HepG2 (cell line): ENCODE measurements around the gene POLR1E. TPM values are rescaled to one million over a fixed set of nuclear protein-coding genes. Genes with fewer than 3 reads are reported as not detected.

Experiments used
- ELF4 ChIP-seq: sonication (generic); formaldehyde crosslinking; IDR thresholded peaks from 2 replicates; pipeline ENCODE4 v1.5.0; 2020; ENCODE audit warnings: missing genetic modification reagents, mild to moderate bottlenecking, moderate library complexity, borderline replicate concordance
- HOXA3 ChIP-seq: sonication (generic); formaldehyde crosslinking; IDR thresholded peaks from 2 replicates; pipeline ENCODE4 v1.5.0; 2020; ENCODE audit warnings: missing genetic modification reagents
- MLLT10 ChIP-seq: sonication (generic); formaldehyde crosslinking; IDR thresholded peaks from 2 replicates; pipeline ENCODE4 v1.4.0; 2020; ENCODE audit warnings: missing genetic modification reagents
- NCOA5 ChIP-seq: sonication (generic); formaldehyde crosslinking; IDR thresholded peaks from 2 replicates; pipeline ENCODE4 v1.4.0; 2020; ENCODE audit warnings: missing genetic modification reagents
- NR2F6 ChIP-seq, 2 experiments: IDR thresholded peaks; 2 replicates each; pipeline ENCODE4 v1.6.1; 2016; ENCODE audit warnings: antibody characterized with exemption in 1 of 2, mild to moderate bottlenecking in 1 of 2
- REL ChIP-seq: sonication (generic); formaldehyde crosslinking; conservative IDR thresholded peaks from 2 replicates; pipeline ENCODE4 v1.8.0; 2022; ENCODE audit warnings: mild to moderate bottlenecking, missing genetic modification reagents, moderate library complexity
- RXRB ChIP-seq: IDR thresholded peaks from 2 replicates; pipeline ENCODE4 v1.6.1; 2016; ENCODE audit warnings: borderline replicate concordance, missing genetic modification reagents, missing compliant biosample characterization
- SP2 ChIP-seq: sonication (generic); formaldehyde crosslinking; IDR thresholded peaks from 2 replicates; pipeline ENCODE4 v1.5.1; 2020; ENCODE audit warnings: mild to moderate bottlenecking, missing genetic modification reagents
- TAF15 ChIP-seq: fragments of 200-400 bp; formaldehyde crosslinking; IDR thresholded peaks from one replicate; pipeline ENCODE4 v1.6.1; 2018; ENCODE audit warnings: mild to moderate bottlenecking, low read depth, low read length; ENCODE audit not compliant: poor library complexity, severe bottlenecking
- ZNF138 ChIP-seq: sonication (generic); formaldehyde crosslinking; IDR thresholded peaks from 2 replicates; pipeline ENCODE4 v1.5.0; 2020; ENCODE audit warnings: mild to moderate bottlenecking, low read depth, missing genetic modification reagents
- ZNF678 ChIP-seq: sonication (generic); formaldehyde crosslinking; IDR thresholded peaks from 2 replicates; pipeline ENCODE4 v1.4.0; 2020; ENCODE audit warnings: mild to moderate bottlenecking, missing genetic modification reagents
- ZNF768 ChIP-seq: sonication (generic); formaldehyde crosslinking; IDR thresholded peaks from 2 replicates; pipeline ENCODE4 v1.4.0; 2020; ENCODE audit warnings: missing genetic modification reagents
- ZSCAN25 ChIP-seq: sonication (generic); formaldehyde crosslinking; IDR thresholded peaks from 2 replicates; pipeline ENCODE4 v1.8.0; 2022; ENCODE audit warnings: mild to moderate bottlenecking, missing genetic modification reagents
- polyA plus RNA-seq, 8 experiments: library from polyadenylated mRNA; depleted of rRNA in 3 of 8; stranded (reverse) in 7 of 8; unstranded in 1 of 8; fragments of >200 nt; fragmentation: Illumina TruSeq in 4 of 8; extraction: Trizol in 4 of 8; gene quantifications; 2 replicates each; pipeline versions ENCODE4 v1.2.1 to v1.2.3, GENCODE V29; 2011 to 2016; ENCODE audit warnings: low read depth in 4 of 8, missing spikeins in 1 of 8, mixed read lengths in 1 of 8; ENCODE audit not compliant: insufficient read depth in 1 of 8
- total RNA-seq, 5 experiments: library from RNA; depleted of rRNA; stranded (reverse); fragments of >200 nt; fragmentation: Illumina TruSeq; extraction: Trizol; gene quantifications; 2 replicates each; pipeline ENCODE4 v1.2.3, GENCODE V29; 2016; ENCODE audit warnings: low read depth in 1 of 5
- TF ChIP-seq, protein P1 (sequence below): sonication (generic); formaldehyde crosslinking; IDR thresholded peaks from 2 replicates; pipeline ENCODE4 v1.5.0; 2020; ENCODE audit warnings: missing genetic modification reagents
- TF ChIP-seq, protein P2 (sequence below): sonication (generic); formaldehyde crosslinking; IDR thresholded peaks from 2 replicates; pipeline ENCODE4 v1.8.0; 2022; ENCODE audit warnings: missing genetic modification reagents, mild to moderate bottlenecking, moderate library complexity, borderline replicate concordance
- TF ChIP-seq, protein P3 (sequence below): sonication (generic); formaldehyde crosslinking; IDR thresholded peaks from 2 replicates; pipeline ENCODE4 v1.8.0; 2022; ENCODE audit warnings: mild to moderate bottlenecking, missing genetic modification reagents, moderate library complexity
- TF ChIP-seq, protein P4 (sequence below): sonication (generic); formaldehyde crosslinking; IDR thresholded peaks from 2 replicates; pipeline ENCODE4 v1.5.0; 2020; ENCODE audit warnings: mild to moderate bottlenecking, missing genetic modification reagents
- TF ChIP-seq, protein P5 (sequence below): sonication (generic); formaldehyde crosslinking; conservative IDR thresholded peaks from 2 replicates; pipeline ENCODE4 v1.8.0; 2022; ENCODE audit warnings: missing genetic modification reagents
- TF ChIP-seq, protein P6 (sequence below): IDR thresholded peaks from 2 replicates; pipeline ENCODE4 v1.6.1; 2016
- TF ChIP-seq, protein P7 (sequence below): sonication (generic); formaldehyde crosslinking; IDR thresholded peaks from 2 replicates; pipeline ENCODE4 v1.4.0; 2020; ENCODE audit warnings: mild to moderate bottlenecking, low read depth, missing genetic modification reagents

The POLR1E gene
- total and polyA plus RNA-seq, 2 of the 13 experiments (the other 11 are each of a cell fraction or from before 2014, with no cell fraction given), result 23.0 to 37.8 TPM

DNA sequence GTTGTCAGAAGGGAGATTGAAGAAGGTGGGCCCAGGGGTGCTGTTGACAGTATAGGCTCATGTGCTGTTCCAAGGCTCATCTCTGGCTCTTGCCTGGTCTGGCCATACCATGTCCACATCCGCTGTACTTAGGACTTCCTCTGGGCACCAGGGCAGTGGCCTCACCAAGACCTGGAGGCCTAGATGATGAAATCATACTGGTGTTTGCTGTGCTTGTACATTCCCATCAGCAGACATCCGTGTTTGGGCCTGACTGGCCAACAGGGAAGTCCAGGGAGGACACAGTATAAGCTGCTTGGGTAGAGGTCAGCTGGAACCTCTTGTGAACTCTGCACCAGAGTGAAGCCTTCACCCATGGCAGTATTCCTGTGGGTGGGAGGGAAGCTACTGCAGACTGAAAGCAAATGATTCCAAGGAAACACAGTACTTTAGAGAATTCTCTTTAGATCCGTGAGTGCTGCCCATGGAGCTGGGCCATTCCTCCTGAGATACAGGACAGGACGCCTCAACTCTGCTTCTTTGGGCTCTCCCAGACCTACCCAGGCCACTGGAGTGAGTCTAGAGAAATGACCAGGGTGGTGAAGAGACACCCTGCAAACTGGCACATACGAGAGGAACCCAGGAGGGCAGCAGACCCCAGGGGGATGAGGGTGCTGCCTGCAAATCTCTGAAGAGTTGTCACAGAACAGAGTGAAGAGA lies 22.5 kb downstream of the POLR1E start (continued):
- TF ChIP-seq NR2F6 (IDR thresholded peaks at IDR 0.05) (peak; percentile 78), NR2F6 (CRISPR knock-in tag; IDR thresholded peaks at IDR 0.05) (peak; percentile 91), NCOA5 (CRISPR knock-in tag) (no peak), MLLT10 (no peak), TAF15 (no peak), RXRB (CRISPR knock-in tag) (peak; percentile 98), HOXA3 (CRISPR knock-in tag) (peak; percentile 90), ZNF678 (CRISPR knock-in tag) (0 out of 2 replicates have a peak, but pooled peaks have one; percentile 22), ELF4 (CRISPR knock-in tag) (no peak), ZNF768 (no peak), ZSCAN25 (CRISPR knock-in tag) (0 out of 2 replicates have a peak, but pooled peaks have one; percentile 56), REL (no peak), ZNF138 (no peak), SP2 (peak; percentile 6; the same call in 1 of the 2 replicates)
- TF ChIP-seq, protein P1, sequence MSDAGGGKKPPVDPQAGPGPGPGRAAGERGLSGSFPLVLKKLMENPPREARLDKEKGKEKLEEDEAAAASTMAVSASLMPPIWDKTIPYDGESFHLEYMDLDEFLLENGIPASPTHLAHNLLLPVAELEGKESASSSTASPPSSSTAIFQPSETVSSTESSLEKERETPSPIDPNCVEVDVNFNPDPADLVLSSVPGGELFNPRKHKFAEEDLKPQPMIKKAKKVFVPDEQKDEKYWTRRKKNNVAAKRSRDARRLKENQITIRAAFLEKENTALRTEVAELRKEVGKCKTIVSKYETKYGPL (CRISPR knock-in tag), result no peak
- TF ChIP-seq, protein P2, sequence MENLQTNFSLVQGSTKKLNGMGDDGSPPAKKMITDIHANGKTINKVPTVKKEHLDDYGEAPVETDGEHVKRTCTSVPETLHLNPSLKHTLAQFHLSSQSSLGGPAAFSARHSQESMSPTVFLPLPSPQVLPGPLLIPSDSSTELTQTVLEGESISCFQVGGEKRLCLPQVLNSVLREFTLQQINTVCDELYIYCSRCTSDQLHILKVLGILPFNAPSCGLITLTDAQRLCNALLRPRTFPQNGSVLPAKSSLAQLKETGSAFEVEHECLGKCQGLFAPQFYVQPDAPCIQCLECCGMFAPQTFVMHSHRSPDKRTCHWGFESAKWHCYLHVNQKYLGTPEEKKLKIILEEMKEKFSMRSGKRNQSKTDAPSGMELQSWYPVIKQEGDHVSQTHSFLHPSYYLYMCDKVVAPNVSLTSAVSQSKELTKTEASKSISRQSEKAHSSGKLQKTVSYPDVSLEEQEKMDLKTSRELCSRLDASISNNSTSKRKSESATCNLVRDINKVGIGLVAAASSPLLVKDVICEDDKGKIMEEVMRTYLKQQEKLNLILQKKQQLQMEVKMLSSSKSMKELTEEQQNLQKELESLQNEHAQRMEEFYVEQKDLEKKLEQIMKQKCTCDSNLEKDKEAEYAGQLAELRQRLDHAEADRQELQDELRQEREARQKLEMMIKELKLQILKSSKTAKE, result peak; percentile 90
- TF ChIP-seq, protein P3, sequence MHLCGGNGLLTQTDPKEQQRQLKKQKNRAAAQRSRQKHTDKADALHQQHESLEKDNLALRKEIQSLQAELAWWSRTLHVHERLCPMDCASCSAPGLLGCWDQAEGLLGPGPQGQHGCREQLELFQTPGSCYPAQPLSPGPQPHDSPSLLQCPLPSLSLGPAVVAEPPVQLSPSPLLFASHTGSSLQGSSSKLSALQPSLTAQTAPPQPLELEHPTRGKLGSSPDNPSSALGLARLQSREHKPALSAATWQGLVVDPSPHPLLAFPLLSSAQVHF (CRISPR knock-in tag), result no peak
- TF ChIP-seq, protein P4, sequence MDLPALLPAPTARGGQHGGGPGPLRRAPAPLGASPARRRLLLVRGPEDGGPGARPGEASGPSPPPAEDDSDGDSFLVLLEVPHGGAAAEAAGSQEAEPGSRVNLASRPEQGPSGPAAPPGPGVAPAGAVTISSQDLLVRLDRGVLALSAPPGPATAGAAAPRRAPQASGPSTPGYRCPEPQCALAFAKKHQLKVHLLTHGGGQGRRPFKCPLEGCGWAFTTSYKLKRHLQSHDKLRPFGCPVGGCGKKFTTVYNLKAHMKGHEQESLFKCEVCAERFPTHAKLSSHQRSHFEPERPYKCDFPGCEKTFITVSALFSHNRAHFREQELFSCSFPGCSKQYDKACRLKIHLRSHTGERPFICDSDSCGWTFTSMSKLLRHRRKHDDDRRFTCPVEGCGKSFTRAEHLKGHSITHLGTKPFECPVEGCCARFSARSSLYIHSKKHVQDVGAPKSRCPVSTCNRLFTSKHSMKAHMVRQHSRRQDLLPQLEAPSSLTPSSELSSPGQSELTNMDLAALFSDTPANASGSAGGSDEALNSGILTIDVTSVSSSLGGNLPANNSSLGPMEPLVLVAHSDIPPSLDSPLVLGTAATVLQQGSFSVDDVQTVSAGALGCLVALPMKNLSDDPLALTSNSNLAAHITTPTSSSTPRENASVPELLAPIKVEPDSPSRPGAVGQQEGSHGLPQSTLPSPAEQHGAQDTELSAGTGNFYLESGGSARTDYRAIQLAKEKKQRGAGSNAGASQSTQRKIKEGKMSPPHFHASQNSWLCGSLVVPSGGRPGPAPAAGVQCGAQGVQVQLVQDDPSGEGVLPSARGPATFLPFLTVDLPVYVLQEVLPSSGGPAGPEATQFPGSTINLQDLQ (CRISPR knock-in tag), result no peak
- TF ChIP-seq, protein P5, sequence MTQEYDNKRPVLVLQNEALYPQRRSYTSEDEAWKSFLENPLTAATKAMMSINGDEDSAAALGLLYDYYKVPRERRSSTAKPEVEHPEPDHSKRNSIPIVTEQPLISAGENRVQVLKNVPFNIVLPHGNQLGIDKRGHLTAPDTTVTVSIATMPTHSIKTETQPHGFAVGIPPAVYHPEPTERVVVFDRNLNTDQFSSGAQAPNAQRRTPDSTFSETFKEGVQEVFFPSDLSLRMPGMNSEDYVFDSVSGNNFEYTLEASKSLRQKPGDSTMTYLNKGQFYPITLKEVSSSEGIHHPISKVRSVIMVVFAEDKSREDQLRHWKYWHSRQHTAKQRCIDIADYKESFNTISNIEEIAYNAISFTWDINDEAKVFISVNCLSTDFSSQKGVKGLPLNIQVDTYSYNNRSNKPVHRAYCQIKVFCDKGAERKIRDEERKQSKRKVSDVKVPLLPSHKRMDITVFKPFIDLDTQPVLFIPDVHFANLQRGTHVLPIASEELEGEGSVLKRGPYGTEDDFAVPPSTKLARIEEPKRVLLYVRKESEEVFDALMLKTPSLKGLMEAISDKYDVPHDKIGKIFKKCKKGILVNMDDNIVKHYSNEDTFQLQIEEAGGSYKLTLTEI (CRISPR knock-in tag), result no peak
- TF ChIP-seq, protein P6, sequence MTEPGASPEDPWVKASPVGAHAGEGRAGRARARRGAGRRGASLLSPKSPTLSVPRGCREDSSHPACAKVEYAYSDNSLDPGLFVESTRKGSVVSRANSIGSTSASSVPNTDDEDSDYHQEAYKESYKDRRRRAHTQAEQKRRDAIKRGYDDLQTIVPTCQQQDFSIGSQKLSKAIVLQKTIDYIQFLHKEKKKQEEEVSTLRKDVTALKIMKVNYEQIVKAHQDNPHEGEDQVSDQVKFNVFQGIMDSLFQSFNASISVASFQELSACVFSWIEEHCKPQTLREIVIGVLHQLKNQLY, result no peak; the same call in 1 of the 2 replicates
- TF ChIP-seq, protein P7, sequence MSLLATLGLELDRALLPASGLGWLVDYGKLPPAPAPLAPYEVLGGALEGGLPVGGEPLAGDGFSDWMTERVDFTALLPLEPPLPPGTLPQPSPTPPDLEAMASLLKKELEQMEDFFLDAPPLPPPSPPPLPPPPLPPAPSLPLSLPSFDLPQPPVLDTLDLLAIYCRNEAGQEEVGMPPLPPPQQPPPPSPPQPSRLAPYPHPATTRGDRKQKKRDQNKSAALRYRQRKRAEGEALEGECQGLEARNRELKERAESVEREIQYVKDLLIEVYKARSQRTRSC (CRISPR knock-in tag), result 0 out of 2 replicates have a peak, but pooled peaks have one; percentile 70
